Esophagus (tissue), 2 donors: ENCODE data around the gene UHRF1. TPM values are rescaled to one million over a fixed set of nuclear protein-coding genes. Genes with fewer than 3 reads are reported as not detected.
"Not testable (repeated sequence)": the region's sequence is repeated elsewhere in the genome, so short reads cannot be mapped to it uniquely, and the experiment has no call there.

Experiments
- H3K27ac ChIP-seq, 2 donors: one replicate each; pipeline ENCODE4 v1.5.1; 2013; ENCODE audit warnings: low read depth in 2 of 2, mild to moderate bottlenecking in 2 of 2, inconsistent platforms in 1 of 2, low read length in 1 of 2, moderate library complexity in 1 of 2
- H3K27me3 ChIP-seq, 2 donors: one replicate each; pipeline ENCODE4 v1.6.1; 2013; ENCODE audit warnings: low read length in 2 of 2, control low read depth in 1 of 2, mild to moderate bottlenecking in 1 of 2; ENCODE audit not compliant: insufficient read depth in 2 of 2, control insufficient read depth in 1 of 2
- H3K36me3 ChIP-seq, 2 donors: one replicate each; pipeline ENCODE4 v1.6.1; 2013; ENCODE audit warnings: low read length in 1 of 2; ENCODE audit not compliant: control insufficient read depth in 2 of 2, insufficient read depth in 2 of 2
- H3K4me1 ChIP-seq, 2 donors: one replicate each; pipeline ENCODE4 v1.6.1; 2013; ENCODE audit warnings: low read length in 1 of 2; ENCODE audit not compliant: control insufficient read depth in 2 of 2, insufficient read depth in 2 of 2
- H3K4me3 ChIP-seq, 2 donors: one replicate each; pipeline ENCODE4 v1.5.1; 2013; ENCODE audit warnings: low read length in 2 of 2, mild to moderate bottlenecking in 2 of 2, low read depth in 1 of 2, moderate library complexity in 1 of 2
- H3K9me3 ChIP-seq, 2 donors: one replicate each; pipeline ENCODE4 v1.6.1; 2013; ENCODE audit warnings: mild to moderate bottlenecking in 2 of 2, low read depth in 1 of 2, low read length in 1 of 2, moderate library complexity in 1 of 2; ENCODE audit not compliant: control insufficient read depth in 2 of 2, insufficient read depth in 1 of 2
- WGBS, 2 donors: extraction: QIAGEN DNeasy Blood & Tissue Kit; methylation state at CpG; one replicate each; pipeline ENCODE4 v1.1.7; 2013; 5-methylcytosine and 5-hydroxymethylcytosine counted together
- polyA plus RNA-seq, 2 donors: library from polyadenylated mRNA; stranded (reverse); fragments of 200-250 nt; gene quantifications; one replicate each; pipeline ENCODE4 v1.2.3, GENCODE V29; 2013
- donor health status: healthy with polysubstance abuse.
- donor health status: Bipolar disorder and iron deficiency.

Gene UHRF1
- polyA plus RNA-seq, 2 donors = 7.8 to 10.0 TPM

GRCh38 chr19:4873930-4874329 lies 35.4 kb upstream of the UHRF1 start:
- Histone ChIP-seq H3K4me1 (peaks cover 0 to 3% of the 10 kb centered on the region in 2 donors), H3K9me3 (no peaks in the 10 kb centered on the region), H3K4me3 (no peak overlapping the region), H3K36me3 (no peaks in the 10 kb centered on the region), H3K27ac (no peak overlapping the region), H3K27me3 (no peaks in the 10 kb centered on the region)
- WGBS, 2 donors = 86 to 88% methylated on average over 3 of the region's 3 CpGs

- H3K27ac ChIP-seq = no peak overlapping the region
- 41 to 53% methylated on average over 29 to 30 of the region's 30 CpGs for WGBS, 2 donors
- H3K27me3 ChIP-seq = no peaks in the 10 kb centered on the region
Measured at GRCh38 chr19:4877753-4878490, 31.4 kb upstream of the UHRF1 start.

DNA sequence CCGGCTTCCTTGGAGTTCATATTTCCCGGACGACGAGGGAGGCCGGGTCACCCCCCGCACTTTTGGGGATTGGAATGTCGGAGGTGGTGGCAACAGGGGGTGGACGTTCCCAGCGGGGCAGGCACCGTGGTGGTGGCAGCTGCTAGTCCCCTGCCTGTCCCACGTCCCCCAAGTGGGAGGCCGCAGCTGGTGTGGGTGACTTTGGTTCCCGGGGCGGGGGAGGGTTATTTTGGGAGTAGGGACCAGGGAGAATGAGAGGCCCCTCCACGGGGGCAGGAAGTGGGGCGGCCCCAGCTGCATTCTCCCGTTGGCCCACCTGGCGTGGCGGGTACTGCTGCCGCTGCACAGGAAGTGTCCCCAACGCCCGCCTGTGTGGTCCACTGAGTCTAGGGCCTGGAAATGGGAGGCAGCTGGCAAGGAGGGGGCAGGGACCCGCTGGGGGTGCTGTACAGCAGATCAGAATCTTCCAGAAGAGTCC lies 30.8 kb upstream of the UHRF1 start:
- Histone ChIP-seq H3K4me3 (no peak overlapping the region), H3K36me3 (no peaks in the 10 kb centered on the region), H3K27ac (no peak overlapping the region), H3K4me1 (no peaks in the 10 kb centered on the region), H3K27me3 (no peaks in the 10 kb centered on the region), H3K9me3 (no peaks in the 10 kb centered on the region)
- 41 to 43% methylated on average over 23 of the region's 23 CpGs for WGBS, 2 donors

More at GRCh38 chr19:4877753-4878490, 31.4 kb upstream of the UHRF1 start:
- Histone ChIP-seq H3K4me1 (no peaks in the 10 kb centered on the region), H3K4me3 (no peak overlapping the region), H3K36me3 (no peaks in the 10 kb centered on the region), H3K9me3 (no peaks in the 10 kb centered on the region)

- Histone ChIP-seq H3K9me3 (no peaks in the 10 kb centered on the region), H3K4me3 (no peak overlapping the region), H3K27me3 (no peaks in the 10 kb centered on the region), H3K4me1 (no peaks in the 10 kb centered on the region), H3K27ac (no peak overlapping the region), H3K36me3 (no peaks in the 10 kb centered on the region)
- WGBS, 2 donors = 92 to 94% methylated on average over 11 of the region's 11 CpGs
Measured at GRCh38 chr19:4879041-4879440, 30.3 kb upstream of the UHRF1 start.

GRCh38 chr19:4882874-4883273 lies 26.4 kb upstream of the UHRF1 start:
- H3K4me1 ChIP-seq, H3K4me3 ChIP-seq, H3K36me3 ChIP-seq, H3K27ac ChIP-seq, H3K9me3 ChIP-seq, H3K27me3 ChIP-seq: not testable (repeated sequence)
- 80 to 81% methylated on average over 6 of the region's 6 CpGs for WGBS, 2 donors

DNA sequence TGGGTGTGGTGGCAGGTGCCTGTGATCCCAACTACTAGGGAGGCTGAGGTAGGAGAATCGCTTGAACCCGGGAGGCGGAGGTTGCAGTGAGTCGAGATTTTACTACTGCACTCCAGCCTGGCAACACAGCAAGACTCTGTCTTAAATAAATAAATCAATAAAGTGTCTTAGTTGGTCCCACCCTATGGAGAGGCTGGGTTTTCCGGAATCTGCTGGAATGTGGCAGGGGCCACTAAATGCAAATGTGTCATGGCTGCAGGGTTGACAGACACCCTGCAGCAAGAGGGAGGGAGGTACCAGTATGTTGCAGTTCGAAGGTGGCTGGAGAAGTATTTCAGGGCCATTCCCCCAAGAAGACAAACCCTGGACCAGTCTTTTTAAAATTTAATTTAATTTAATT lies 24.3 kb upstream of the UHRF1 start:
- 91% methylated on average over 4 to 5 of the region's 6 CpGs for WGBS, 2 donors
- H3K36me3 ChIP-seq = not testable (repeated sequence)

DNA sequence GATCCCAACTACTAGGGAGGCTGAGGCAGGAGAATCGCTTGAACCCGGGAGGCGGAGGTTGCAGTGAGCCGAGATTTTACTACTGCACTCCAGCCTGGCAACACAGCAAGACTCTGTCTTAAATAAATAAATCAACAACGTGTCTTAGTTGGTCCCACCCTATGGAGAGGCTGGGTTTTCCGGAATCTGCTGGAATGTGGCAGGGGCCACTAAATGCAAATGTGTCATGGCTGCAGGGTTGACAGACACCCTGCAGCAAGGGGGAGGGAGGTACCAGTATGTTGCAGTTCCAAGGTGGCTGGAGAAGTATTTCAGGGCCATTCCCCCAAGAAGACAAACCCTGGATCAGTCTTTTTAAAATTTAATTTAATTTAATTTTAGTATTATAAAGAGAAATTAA lies 21.5 kb upstream of the UHRF1 start:
- 63 to 71% methylated on average over 3 to 5 of the region's 6 CpGs for WGBS, 2 donors
- not testable (repeated sequence) for H3K4me3 ChIP-seq, H3K36me3 ChIP-seq

More for the DNA sequence above, 24.3 kb upstream of the UHRF1 start:
- not testable (repeated sequence) for H3K27ac ChIP-seq, H3K4me1 ChIP-seq, H3K4me3 ChIP-seq, H3K9me3 ChIP-seq, H3K27me3 ChIP-seq

DNA sequence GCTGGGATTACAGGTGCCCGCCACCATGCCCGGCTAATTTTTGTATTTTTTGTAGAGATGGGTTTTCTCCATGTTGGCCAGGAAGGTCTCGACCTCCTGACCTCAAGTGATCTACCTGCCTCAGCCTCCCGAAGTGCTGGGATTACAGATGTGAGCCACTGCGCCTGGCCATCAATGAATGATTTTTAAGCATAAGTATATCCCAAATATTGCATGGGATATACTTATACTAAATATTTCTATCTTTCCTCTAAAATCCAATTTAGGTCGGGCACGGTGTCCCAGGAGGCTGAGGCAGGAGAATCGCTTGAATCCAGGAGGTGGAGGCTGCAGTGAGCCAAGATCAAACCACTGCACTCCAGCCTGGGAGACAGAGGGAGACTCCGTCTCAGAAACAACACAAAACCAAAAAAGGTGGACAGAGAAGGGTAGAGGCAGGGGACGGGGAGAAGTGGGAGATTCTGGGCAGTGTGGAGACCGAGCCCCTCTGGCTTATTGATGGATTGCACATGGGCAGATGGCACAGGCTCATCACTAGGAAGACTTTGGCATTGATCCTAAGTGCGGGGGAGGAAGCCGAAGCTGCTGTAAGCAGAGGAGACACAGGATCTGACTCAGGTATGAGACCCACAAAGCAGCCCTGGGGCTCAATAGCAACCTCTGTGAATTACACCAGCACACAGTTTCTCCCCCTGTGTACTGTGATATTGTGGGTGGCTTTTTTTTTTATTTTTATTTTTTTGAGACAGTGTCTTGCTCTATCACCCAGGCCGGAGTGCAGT lies 20.1 kb upstream of the UHRF1 start:
- WGBS, 2 donors = 82 to 83% methylated on average over 14 of the region's 14 CpGs
- Histone ChIP-seq H3K27ac (no peak overlapping the region), H3K9me3 (no peaks in the 10 kb centered on the region), H3K4me1 (no peaks in the 10 kb centered on the region), H3K27me3 (no peaks in the 10 kb centered on the region), H3K4me3 (no peak overlapping the region), H3K36me3 (no peaks in the 10 kb centered on the region)

More for the DNA sequence above, 21.5 kb upstream of the UHRF1 start:
- not testable (repeated sequence) for H3K4me1 ChIP-seq, H3K9me3 ChIP-seq, H3K27ac ChIP-seq, H3K27me3 ChIP-seq

DNA sequence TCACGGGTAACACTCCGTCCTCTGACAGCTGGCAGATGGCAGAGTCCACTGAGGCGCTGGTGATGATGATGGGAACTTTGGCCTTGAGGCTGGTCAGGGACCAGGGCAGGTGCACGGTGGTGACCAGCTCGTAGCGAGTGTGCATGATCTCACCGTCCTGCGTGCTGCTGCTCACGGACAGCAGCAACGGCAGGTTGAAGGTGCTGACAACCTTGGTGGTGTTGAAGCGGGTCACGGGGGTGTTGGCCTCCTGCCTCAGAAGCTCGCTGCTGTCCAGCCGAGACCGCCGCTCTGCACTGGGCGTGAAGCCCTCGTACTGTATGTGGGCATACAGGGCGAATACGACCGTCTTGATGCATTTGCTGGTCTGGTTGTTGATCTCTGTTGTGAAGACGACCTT lies 18.2 kb upstream of the UHRF1 start:
- Histone ChIP-seq H3K4me1 (no peaks in the 10 kb centered on the region), H3K27ac (no peak overlapping the region), H3K9me3 (no peaks in the 10 kb centered on the region), H3K4me3 (no peak overlapping the region), H3K27me3 (no peaks in the 10 kb centered on the region), H3K36me3 (no peaks in the 10 kb centered on the region)
- 81 to 91% methylated on average over 22 of the region's 22 CpGs for WGBS, 2 donors
